CD14-positive monocyte (primary cell): ENCODE measurements around the gene ELMO2. TPM values are rescaled to one million over a fixed set of nuclear protein-coding genes. Genes with fewer than 3 reads are reported as not detected.

ENCODE experiments used
- DNase-seq, 3 donors: peaks; one replicate each; pipeline ENCODE4 v3.0.0-alpha.2; 2011 to 2022
- H2AFZ ChIP-seq: 2 replicates; pipeline ENCODE4 v1.6.0; 2012; ENCODE audit warnings: mild to moderate bottlenecking, low read depth, low read length, inconsistent platforms; ENCODE audit not compliant: insufficient read depth, poor library complexity, severe bottlenecking
- H3K27ac ChIP-seq, 2 donors: 1 replicate in 1 of 2; 2 replicates in 1 of 2; pipeline ENCODE4 v1.5.1; 2012 to 2013; ENCODE audit warnings: low read length in 2 of 2, control low read depth in 1 of 2, inconsistent platforms in 1 of 2, low read depth in 1 of 2, mild to moderate bottlenecking in 1 of 2
- H3K27me3 ChIP-seq, 2 donors: one replicate each; pipeline versions ENCODE4 v1.6.0 to v1.6.1; 2011 to 2013; ENCODE audit warnings: low read length in 2 of 2; ENCODE audit not compliant: control insufficient read depth in 2 of 2, insufficient read depth in 2 of 2
- H3K36me3 ChIP-seq, 2 donors: replicated peaks in 1 of 2; 1 replicate in 1 of 2; 2 replicates in 1 of 2; pipeline versions ENCODE4 v1.5.1 to v1.6.1; 2012 to 2013; ENCODE audit warnings: low read length in 2 of 2, control low read depth in 1 of 2, inconsistent platforms in 1 of 2, mild to moderate bottlenecking in 1 of 2; ENCODE audit not compliant: insufficient read depth in 2 of 2, control insufficient read depth in 1 of 2
- H3K4me1 ChIP-seq, 2 donors: 1 replicate in 1 of 2; 2 replicates in 1 of 2; pipeline versions ENCODE4 v1.5.1 to v1.6.1; 2012 to 2013; ENCODE audit warnings: low read length in 2 of 2, control low read depth in 1 of 2, inconsistent platforms in 1 of 2, mild to moderate bottlenecking in 1 of 2, moderate library complexity in 1 of 2; ENCODE audit not compliant: insufficient read depth in 2 of 2, control insufficient read depth in 1 of 2
- H3K4me2 ChIP-seq: replicated peaks from 2 replicates; pipeline ENCODE3; 2012; ENCODE audit warnings: low read length, moderate library complexity, mild to moderate bottlenecking; ENCODE audit not compliant: poor library complexity, severe bottlenecking; ENCODE audit errors: extremely low read depth
- H3K4me3 ChIP-seq, 3 experiments: fragments of 200-600 bp in 1 of 3; sonication (generic) in 1 of 3; replicated peaks in 1 of 3; 1 replicate in 2 of 3; 2 replicates in 1 of 3; pipeline ENCODE4 v1.5.1; 2011 to 2013; ENCODE audit warnings: low read length in 3 of 3, mild to moderate bottlenecking in 3 of 3, control low read depth in 2 of 3, low read depth in 2 of 3, inconsistent platforms in 1 of 3, moderate library complexity in 1 of 3
- H3K79me2 ChIP-seq: 2 replicates; pipeline ENCODE4 v1.6.0; 2012; ENCODE audit warnings: mild to moderate bottlenecking, control low read depth, inconsistent platforms, low read length, moderate library complexity; ENCODE audit not compliant: insufficient read depth
- H3K9ac ChIP-seq: 2 replicates; pipeline ENCODE4 v1.6.0; 2017; ENCODE audit warnings: low read length, mild to moderate bottlenecking; ENCODE audit not compliant: insufficient read depth, poor library complexity, severe bottlenecking
- H3K9me3 ChIP-seq, 2 donors: replicated peaks in 1 of 2; 1 replicate in 1 of 2; 2 replicates in 1 of 2; pipeline versions ENCODE4 v1.5.1 to v1.6.1; 2012 to 2013; ENCODE audit warnings: low read length in 2 of 2, control low read depth in 1 of 2; ENCODE audit not compliant: control insufficient read depth in 1 of 2, insufficient read depth in 1 of 2
- H4K20me1 ChIP-seq: 2 replicates; pipeline ENCODE4 v1.6.0; 2012; ENCODE audit warnings: mild to moderate bottlenecking, low read length, control low read depth, moderate library complexity; ENCODE audit not compliant: insufficient read depth
- H3K27ac Mint-ChIP-seq, 7 donors: one replicate each; pipeline ENCODE4 v1.8.0; 2020; ENCODE audit warnings: mild to moderate bottlenecking in 7 of 7, mixed read lengths in 7 of 7, moderate library complexity in 6 of 7, inconsistent platforms in 2 of 7
- H3K27me3 Mint-ChIP-seq, 3 donors: one replicate each; pipeline ENCODE4 v1.8.0; 2021 to 2022; ENCODE audit warnings: low read depth in 3 of 3, mild to moderate bottlenecking in 3 of 3, mixed read lengths in 3 of 3, moderate library complexity in 3 of 3, inconsistent platforms in 1 of 3
- H3K36me3 Mint-ChIP-seq, 2 donors: one replicate each; pipeline ENCODE4 v1.8.0; 2020; ENCODE audit warnings: mixed read lengths in 2 of 2, inconsistent platforms in 1 of 2, mild to moderate bottlenecking in 1 of 2
- H3K4me1 Mint-ChIP-seq: one replicate; pipeline ENCODE4 v1.8.0; 2020; ENCODE audit warnings: mild to moderate bottlenecking, mixed read lengths
- H3K4me3 Mint-ChIP-seq, 2 donors: one replicate each; pipeline ENCODE4 v1.8.0; 2020; ENCODE audit warnings: mild to moderate bottlenecking in 2 of 2, mixed read lengths in 2 of 2, moderate library complexity in 1 of 2
- H3K9me3 Mint-ChIP-seq, 7 donors: one replicate each; pipeline ENCODE4 v1.8.0; 2020 to 2022; ENCODE audit warnings: mixed read lengths in 7 of 7, mild to moderate bottlenecking in 6 of 7, moderate library complexity in 6 of 7, inconsistent platforms in 2 of 7
- WGBS: methylation state at CpG from one replicate; pipeline ENCODE4 v1.1.5; 2013; ENCODE audit warnings: missing lambda C conversion rate; ENCODE audit not compliant: insufficient coverage; 5-methylcytosine and 5-hydroxymethylcytosine counted together
- intact Hi-C, 2 donors: fragments of 100-400 bp; cut with micrococcal nuclease; formaldehyde crosslinking; loops; one replicate each; pipeline versions ENCODE4 v1.15.0 to v1.15.1; 2023
- polyA plus RNA-seq, 3 donors: library from polyadenylated mRNA; depleted of rRNA in 1 of 3; unstranded in 2 of 3; stranded (reverse) in 1 of 3; fragments of 300-500 nt in 2 of 3; fragments of >200 nt in 1 of 3; fragmentation: Illumina TruSeq in 2 of 3; gene quantifications; 1 replicate in 2 of 3; 2 replicates in 1 of 3; pipeline ENCODE4 v1.2.3, GENCODE V29; 2012 to 2021
- TF ChIP-seq, protein P1 (sequence below): fragments of 200-600 bp; IDR thresholded peaks from one replicate; pipeline ENCODE4 v1.8.0; 2022; ENCODE audit warnings: antibody characterized with exemption, mild to moderate bottlenecking

Gene ELMO2
- polyA plus RNA-seq, 3 donors: 35.3 to 53.1 (median 42.3) TPM

DNA sequence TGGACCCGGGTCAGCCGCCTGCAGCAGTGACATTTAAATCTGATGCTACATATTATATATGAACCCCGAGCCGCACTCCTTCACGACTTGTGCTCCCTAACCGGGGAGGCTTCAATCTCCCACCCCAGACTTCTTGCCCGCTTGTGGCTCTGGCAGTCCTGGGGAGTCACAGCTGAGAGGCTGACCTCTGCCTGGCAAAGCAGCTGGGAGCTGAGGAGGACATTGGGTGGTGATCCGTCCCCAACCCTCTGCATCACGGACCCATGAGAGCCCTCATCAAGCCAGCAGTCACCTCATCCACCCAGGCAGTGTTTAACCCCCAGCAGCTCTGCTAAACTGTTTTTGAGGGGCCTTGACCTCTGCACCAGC is 64.4 kb downstream of the ELMO2 start:
- H3K9me3 Mint-ChIP-seq: no peaks in the 10 kb centered on the region
- no peaks in the 10 kb centered on the region for H3K9me3 ChIP-seq
- no peak overlapping the region for H3K4me2 ChIP-seq
- H3K27me3 ChIP-seq: peaks cover 8 to 33% of the 10 kb centered on the region in 2 donors
- no peak overlapping the region for H3K9ac ChIP-seq
- peaks cover 8 to 12% of the 10 kb centered on the region in 2 donors for H3K4me1 ChIP-seq
- peaks cover 0 to 5% of the 10 kb centered on the region in 2 donors for H3K36me3 ChIP-seq
- H4K20me1 ChIP-seq: no peaks in the 10 kb centered on the region
- peaks cover 8 to 10% of the 10 kb centered on the region in 2 donors for H3K36me3 Mint-ChIP-seq
- H3K27ac ChIP-seq: no peak overlapping the region
- H3K79me2 ChIP-seq: no peaks in the 10 kb centered on the region
- no peak overlapping the region for H3K4me3 ChIP-seq
- no peak overlapping the region for H3K27ac Mint-ChIP-seq
- 75% methylated on average over 1 of the region's 9 CpGs for WGBS
- peaks cover 15% of the 10 kb centered on the region for H3K4me1 Mint-ChIP-seq
- intact Hi-C loops: no loop called here
- TF ChIP-seq, protein P1, sequence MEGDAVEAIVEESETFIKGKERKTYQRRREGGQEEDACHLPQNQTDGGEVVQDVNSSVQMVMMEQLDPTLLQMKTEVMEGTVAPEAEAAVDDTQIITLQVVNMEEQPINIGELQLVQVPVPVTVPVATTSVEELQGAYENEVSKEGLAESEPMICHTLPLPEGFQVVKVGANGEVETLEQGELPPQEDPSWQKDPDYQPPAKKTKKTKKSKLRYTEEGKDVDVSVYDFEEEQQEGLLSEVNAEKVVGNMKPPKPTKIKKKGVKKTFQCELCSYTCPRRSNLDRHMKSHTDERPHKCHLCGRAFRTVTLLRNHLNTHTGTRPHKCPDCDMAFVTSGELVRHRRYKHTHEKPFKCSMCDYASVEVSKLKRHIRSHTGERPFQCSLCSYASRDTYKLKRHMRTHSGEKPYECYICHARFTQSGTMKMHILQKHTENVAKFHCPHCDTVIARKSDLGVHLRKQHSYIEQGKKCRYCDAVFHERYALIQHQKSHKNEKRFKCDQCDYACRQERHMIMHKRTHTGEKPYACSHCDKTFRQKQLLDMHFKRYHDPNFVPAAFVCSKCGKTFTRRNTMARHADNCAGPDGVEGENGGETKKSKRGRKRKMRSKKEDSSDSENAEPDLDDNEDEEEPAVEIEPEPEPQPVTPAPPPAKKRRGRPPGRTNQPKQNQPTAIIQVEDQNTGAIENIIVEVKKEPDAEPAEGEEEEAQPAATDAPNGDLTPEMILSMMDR: no peak
- H3K27me3 Mint-ChIP-seq: peaks cover 33 to 47% (median 36%) of the 10 kb centered on the region in 3 donors
- H2AFZ ChIP-seq: no peak overlapping the region
- no peak for DNase-seq
- no peak overlapping the region for H3K4me3 Mint-ChIP-seq

DNA sequence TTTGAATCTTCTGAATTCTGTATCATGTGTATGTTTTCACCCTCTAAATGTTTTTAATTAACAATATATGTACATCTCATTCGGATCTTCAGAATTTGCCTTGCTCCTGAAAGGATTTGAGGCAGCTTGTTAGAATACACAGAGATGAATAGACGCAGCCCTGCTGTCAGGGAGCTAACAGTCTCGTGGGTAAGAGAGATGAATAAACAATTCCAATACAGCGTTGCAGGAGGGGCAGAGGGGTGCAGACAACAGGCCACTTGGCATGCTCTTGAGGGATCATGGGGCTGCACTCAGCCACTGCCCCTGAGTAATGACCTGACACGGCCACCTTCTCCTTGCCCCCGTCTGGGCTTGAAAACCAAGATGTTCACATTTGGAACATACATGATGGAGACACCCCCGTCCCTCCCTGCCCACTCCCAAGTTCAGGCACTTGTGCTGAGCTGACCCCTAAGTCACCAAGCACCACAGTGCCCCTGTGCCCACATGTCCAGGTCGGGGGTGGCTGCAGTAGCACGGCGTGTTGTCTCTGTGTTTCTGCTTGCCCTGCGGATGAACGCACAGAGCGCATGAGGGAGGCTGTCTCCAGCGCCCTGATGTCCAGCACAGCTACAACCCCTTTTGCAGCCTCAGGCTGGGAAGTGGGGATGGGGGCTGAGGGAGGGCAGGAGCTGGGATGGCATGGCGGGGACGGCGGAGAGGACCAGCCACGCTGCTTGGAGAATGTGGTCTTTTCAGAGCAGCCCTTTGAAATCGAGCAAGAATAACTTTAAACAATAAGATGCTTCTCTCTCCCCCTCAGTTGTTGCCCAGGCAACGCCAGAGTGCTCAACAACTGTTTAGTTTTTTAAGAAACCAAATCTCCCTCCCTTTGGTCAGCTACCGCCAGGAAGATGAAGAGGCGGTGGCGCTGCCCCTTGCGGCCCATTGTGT is 65.1 kb downstream of the ELMO2 start:
- peaks cover 33 to 47% (median 36%) of the 10 kb centered on the region in 3 donors for H3K27me3 Mint-ChIP-seq
- H3K27me3 ChIP-seq: peaks cover 8 to 33% of the 10 kb centered on the region in 2 donors
- peaks cover 4% of the 10 kb centered on the region in 2 donors for H3K36me3 Mint-ChIP-seq
- no peaks in the 10 kb centered on the region for H3K9me3 ChIP-seq
- H3K27ac Mint-ChIP-seq: no peak overlapping the region
- no peaks in the 10 kb centered on the region for H4K20me1 ChIP-seq
- no peak for DNase-seq
- H3K4me3 ChIP-seq: no peak overlapping the region
- TF ChIP-seq, protein P1: no peak
- H3K9ac ChIP-seq: no peak overlapping the region
- H3K4me1 ChIP-seq: peaks cover 8 to 12% of the 10 kb centered on the region in 2 donors
- H3K79me2 ChIP-seq: no peaks in the 10 kb centered on the region
- H3K36me3 ChIP-seq: no peaks in the 10 kb centered on the region
- H3K9me3 Mint-ChIP-seq: no peaks in the 10 kb centered on the region
- intact Hi-C loops: no loop called here
- peaks cover 15% of the 10 kb centered on the region for H3K4me1 Mint-ChIP-seq
- no peak overlapping the region for H3K4me3 Mint-ChIP-seq
- no peak overlapping the region for H2AFZ ChIP-seq
- no peak overlapping the region for H3K27ac ChIP-seq
- H3K4me2 ChIP-seq: no peak overlapping the region
- 84% methylated on average over 10 of the region's 24 CpGs for WGBS
